ENCODE results near the gene OLIG3. TPM values are rescaled to one million over a fixed set of nuclear protein-coding genes. Genes with fewer than 3 reads are reported as not detected.

OLIG3 gene
- total RNA-seq, 1 experiment from 2014 or later = not detected

GRCh38 chr6:137530404-137530803, 36.2 kb upstream of the OLIG3 start:
- DNase-seq (no peak), ATAC-seq (no peak)
- peaks cover 21% of the 10 kb centered on the region for H3K27me3 ChIP-seq (ENCODE audit: low read length)
- H3K4me2 ChIP-seq (ENCODE audit: low read length) = no peak overlapping the region
- no peak for TF ChIP-seq CTCF (conservative IDR thresholded peaks at IDR 0.05; ENCODE audit: low read depth, low read length)
- TF ChIP-seq EZH2phosphoT487 (IDR thresholded peaks at IDR 0.05; ENCODE audit: borderline replicate concordance, low read length) = no peak
- no peak for TF ChIP-seq EZH2 (IDR thresholded peaks at IDR 0.05; ENCODE audit: low read length, unreplicated experiment)
- H3K4me3 ChIP-seq (ENCODE audit: low read length) = no peak overlapping the region
- no peaks in the 10 kb centered on the region for H3K9me2 ChIP-seq (replicated peaks; ENCODE audit: low read length)
- no peak overlapping the region for H3K9ac ChIP-seq (ENCODE audit: low read length)
- H3K36me3 ChIP-seq (ENCODE audit: low read depth, low read length) = no peaks in the 10 kb centered on the region
- no peaks in the 10 kb centered on the region for H4K20me1 ChIP-seq (ENCODE audit: low read length)
- no peak overlapping the region for H3K27ac ChIP-seq (ENCODE audit: low read length)
- H3K9me3 ChIP-seq (ENCODE audit: low read length) = no peaks in the 10 kb centered on the region
- H3F3A ChIP-seq (ENCODE audit: low read length, unreplicated experiment) = no peaks in the 10 kb centered on the region
- H3K4me1 ChIP-seq (ENCODE audit: insufficient read depth, low read length) = no peaks in the 10 kb centered on the region
- H2AFZ ChIP-seq (ENCODE audit: low read length) = no peak overlapping the region
- no TSS peak for BruUV-seq (replicated peaks)
- H3K79me2 ChIP-seq (ENCODE audit: low read length) = no peaks in the 10 kb centered on the region
- CTCF ChIA-PET = no interaction called here
- intact Hi-C loops (cut with micrococcal nuclease) = no loop called here
- POLR2A ChIA-PET (ENCODE audit: unreplicated experiment) = no interaction called here

- no peak for ATAC-seq
- Histone ChIP-seq H3F3A (ENCODE audit: low read length, unreplicated experiment) (no peaks in the 10 kb centered on the region), H3K4me2 (ENCODE audit: low read length) (no peak overlapping the region), H3K27me3 (ENCODE audit: low read length) (peaks cover 33% of the 10 kb centered on the region), H3K4me1 (ENCODE audit: insufficient read depth, low read length) (no peaks in the 10 kb centered on the region), H3K36me3 (ENCODE audit: low read depth, low read length) (no peaks in the 10 kb centered on the region), H3K27ac (ENCODE audit: low read length) (no peak overlapping the region), H3K9me3 (ENCODE audit: low read length) (no peaks in the 10 kb centered on the region), H2AFZ (ENCODE audit: low read length) (no peak overlapping the region), H4K20me1 (ENCODE audit: low read length) (no peaks in the 10 kb centered on the region), H3K4me3 (ENCODE audit: low read length) (no peak overlapping the region), H3K9ac (ENCODE audit: low read length) (no peak overlapping the region), H3K79me2 (ENCODE audit: low read length) (no peaks in the 10 kb centered on the region), H3K9me2 (replicated peaks; ENCODE audit: low read length) (no peaks in the 10 kb centered on the region)
- no peak for DNase-seq
- intact Hi-C loops (cut with micrococcal nuclease) = no loop called here
- BruUV-seq (replicated peaks) = no TSS peak
- ChIA-PET CTCF (no interaction called here), POLR2A (ENCODE audit: unreplicated experiment) (no interaction called here)
- TF ChIP-seq EZH2 (IDR thresholded peaks at IDR 0.05; ENCODE audit: low read length, unreplicated experiment) = no peak
- no peak for TF ChIP-seq CTCF (conservative IDR thresholded peaks at IDR 0.05; ENCODE audit: low read depth, low read length)
- no peak for TF ChIP-seq EZH2phosphoT487 (IDR thresholded peaks at IDR 0.05; ENCODE audit: borderline replicate concordance, low read length)
Observed at GRCh38 chr6:137522831-137523230, 28.6 kb upstream of the OLIG3 start.

GRCh38 chr6:137522198-137522798, 28.1 kb upstream of the OLIG3 start:
- no peaks in the 10 kb centered on the region for H3K36me3 ChIP-seq (ENCODE audit: low read depth, low read length)
- H4K20me1 ChIP-seq (ENCODE audit: low read length) = no peaks in the 10 kb centered on the region
- no peaks in the 10 kb centered on the region for H3K9me2 ChIP-seq (replicated peaks; ENCODE audit: low read length)
- ATAC-seq (no peak), DNase-seq (no peak)
- no peaks in the 10 kb centered on the region for H3F3A ChIP-seq (ENCODE audit: low read length, unreplicated experiment)
- intact Hi-C loops (cut with micrococcal nuclease) = no loop called here
- H3K27me3 ChIP-seq (ENCODE audit: low read length) = peaks cover 39% of the 10 kb centered on the region
- H3K27ac ChIP-seq (ENCODE audit: low read length) = no peak overlapping the region
- no peak overlapping the region for H2AFZ ChIP-seq (ENCODE audit: low read length)
- ChIA-PET POLR2A (ENCODE audit: unreplicated experiment) (no interaction called here), CTCF (no interaction called here)
- TF ChIP-seq EZH2 (IDR thresholded peaks at IDR 0.05; ENCODE audit: low read length, unreplicated experiment) (no peak), EZH2phosphoT487 (IDR thresholded peaks at IDR 0.05; ENCODE audit: borderline replicate concordance, low read length) (no peak), CTCF (conservative IDR thresholded peaks at IDR 0.05; ENCODE audit: low read depth, low read length) (no peak)
- no peak overlapping the region for H3K4me3 ChIP-seq (ENCODE audit: low read length)
- no peaks in the 10 kb centered on the region for H3K4me1 ChIP-seq (ENCODE audit: insufficient read depth, low read length)
- H3K79me2 ChIP-seq (ENCODE audit: low read length) = no peaks in the 10 kb centered on the region
- H3K9ac ChIP-seq (ENCODE audit: low read length) = no peak overlapping the region
- H3K4me2 ChIP-seq (ENCODE audit: low read length) = no peak overlapping the region
- BruUV-seq (replicated peaks) = no TSS peak
- H3K9me3 ChIP-seq (ENCODE audit: low read length) = no peaks in the 10 kb centered on the region
